Measurements from ENCODE around the gene LY6G5B.

GRCh38 chr6:31640612-31641011, 29.2 kb upstream of the LY6G5B start:
- TF ChIP-seq CTCF (IDR thresholded peaks at IDR 0.05 in 4 of 5, conservative IDR thresholded peaks at IDR 0.05 in 1 of 5), result no peak
- TF ChIP-seq POLR2A (IDR thresholded peaks at IDR 0.05), result no peak

Data from gastrocnemius medialis (tissue), 4 donors.